ENCODE measurements around the gene TMEM14A.
"Not testable (repeated sequence)": the region's sequence is repeated elsewhere in the genome, so short reads cannot be mapped to it uniquely, and the experiment has no call there.

- TF ChIP-seq TARDBP (IDR thresholded peaks at IDR 0.05); SP1 (IDR thresholded peaks at IDR 0.05); BHLHE40 (IDR thresholded peaks at IDR 0.05; ENCODE audit: borderline replicate concordance); ELF4 (IDR thresholded peaks at IDR 0.05); FOXA1 (IDR thresholded peaks at IDR 0.05); CTBP1 (IDR thresholded peaks at IDR 0.05; ENCODE audit: borderline replicate concordance); FOXK2 (IDR thresholded peaks at IDR 0.05); FOXM1 (IDR thresholded peaks at IDR 0.05; ENCODE audit: borderline replicate concordance): not testable (repeated sequence)
Measured at GRCh38 chr6:52655941-52656340, 15.0 kb upstream of the TMEM14A start.
